ENCODE results near the gene UNC80.

Gene UNC80

GRCh38 chr2:209771474-209772289, at the start of gene UNC80:
Gene UNC80 (plus strand): TSS chr2:209771832. CDS start chr2:209772073, 241 bp downstream.
- Histone ChIP-seq H3K27me3 (ENCODE audit: low read depth) (peaks cover 19% of the 10 kb centered on the region), H3K36me3 (replicated peaks) (no peaks in the 10 kb centered on the region), H3K9me3 (no peaks in the 10 kb centered on the region), H3K4me3 (no peak within 1 kb of the TSS), H3K4me1 (no peaks in the 10 kb centered on the region)
- DNase-seq (ENCODE audit: low spot score in 2 of 2): peak; percentile 18 to 77
- in situ Hi-C loops (cut with MboI; ENCODE audit: low sequenced_read_pairs): no loop called here

GRCh38 chr2:209726311-209726710, 45.3 kb upstream of the UNC80 start:
- in situ Hi-C loops (cut with MboI; ENCODE audit: low sequenced_read_pairs): no loop called here
- no peak for DNase-seq (ENCODE audit: low spot score in 2 of 2)
- H3K4me3 ChIP-seq: no peak overlapping the region
- H3K9me3 ChIP-seq: no peaks in the 10 kb centered on the region
- H3K36me3 ChIP-seq (replicated peaks): no peaks in the 10 kb centered on the region
- no peaks in the 10 kb centered on the region for H3K27me3 ChIP-seq (ENCODE audit: low read depth)
- no peaks in the 10 kb centered on the region for H3K4me1 ChIP-seq

- in situ Hi-C loops (cut with MboI; ENCODE audit: low sequenced_read_pairs): no loop called here
- Histone ChIP-seq H3K4me1 (no peaks in the 10 kb centered on the region), H3K36me3 (replicated peaks) (no peaks in the 10 kb centered on the region), H3K4me3 (no peak overlapping the region), H3K27me3 (ENCODE audit: low read depth) (no peaks in the 10 kb centered on the region), H3K9me3 (no peaks in the 10 kb centered on the region)
- DNase-seq (ENCODE audit: low spot score in 2 of 2): no peak
Observed at GRCh38 chr2:209727077-209727476, 44.6 kb upstream of the UNC80 start.

- no peak for DNase-seq (ENCODE audit: low spot score in 2 of 2)
- Histone ChIP-seq H3K27me3 (ENCODE audit: low read depth) (peaks cover 3% of the 10 kb centered on the region; the same call in 1 of the 2 replicates), H3K4me1 (no peaks in the 10 kb centered on the region), H3K9me3 (no peaks in the 10 kb centered on the region), H3K36me3 (replicated peaks) (no peaks in the 10 kb centered on the region), H3K4me3 (no peak overlapping the region)
- in situ Hi-C loops (cut with MboI; ENCODE audit: low sequenced_read_pairs): no loop called here
Observed at GRCh38 chr2:209734805-209735204, 36.8 kb upstream of the UNC80 start.

GRCh38 chr2:209741953-209742352, 29.7 kb upstream of the UNC80 start:
- H3K4me1 ChIP-seq: no peaks in the 10 kb centered on the region
- in situ Hi-C loops (cut with MboI; ENCODE audit: low sequenced_read_pairs): no loop called here
- no peak overlapping the region for H3K4me3 ChIP-seq
- no peaks in the 10 kb centered on the region for H3K36me3 ChIP-seq (replicated peaks)
- H3K9me3 ChIP-seq: no peaks in the 10 kb centered on the region
- DNase-seq (ENCODE audit: low spot score in 2 of 2): no peak
- H3K27me3 ChIP-seq (ENCODE audit: low read depth): no peaks in the 10 kb centered on the region; the same call in 1 of the 2 replicates

GRCh38 chr2:209753020-209753419, 18.6 kb upstream of the UNC80 start:
- no peak for DNase-seq (ENCODE audit: low spot score in 2 of 2)
- in situ Hi-C loops (cut with MboI; ENCODE audit: low sequenced_read_pairs): no loop called here
- Histone ChIP-seq H3K9me3 (no peaks in the 10 kb centered on the region), H3K4me3 (no peak overlapping the region), H3K36me3 (replicated peaks) (no peaks in the 10 kb centered on the region), H3K4me1 (peaks cover 11% of the 10 kb centered on the region), H3K27me3 (ENCODE audit: low read depth) (no peaks in the 10 kb centered on the region)

GRCh38 chr2:209757163-209757562, 14.5 kb upstream of the UNC80 start:
- in situ Hi-C loops (cut with MboI; ENCODE audit: low sequenced_read_pairs): no loop called here
- H3K27me3 ChIP-seq (ENCODE audit: low read depth): no peaks in the 10 kb centered on the region; the same call in 1 of the 2 replicates

GRCh38 chr2:209761566-209761965, 10.1 kb upstream of the UNC80 start:
- Histone ChIP-seq H3K9me3 (no peaks in the 10 kb centered on the region), H3K36me3 (replicated peaks) (no peaks in the 10 kb centered on the region), H3K27me3 (ENCODE audit: low read depth) (no peaks in the 10 kb centered on the region; the same call in 1 of the 2 replicates), H3K4me3 (no peak overlapping the region), H3K4me1 (peaks cover 6% of the 10 kb centered on the region)
- in situ Hi-C loops (cut with MboI; ENCODE audit: low sequenced_read_pairs): no loop called here
- no peak for DNase-seq (ENCODE audit: low spot score in 2 of 2)

More at GRCh38 chr2:209757163-209757562, 14.5 kb upstream of the UNC80 start:
- peak in 1 of 2 experiments; percentile 91 for DNase-seq (ENCODE audit: low spot score in 2 of 2)
- no peaks in the 10 kb centered on the region for H3K9me3 ChIP-seq
- no peak overlapping the region for H3K4me3 ChIP-seq
- no peaks in the 10 kb centered on the region for H3K36me3 ChIP-seq (replicated peaks)
- H3K4me1 ChIP-seq: peaks cover 11% of the 10 kb centered on the region

GRCh38 chr2:209762563-209762962, 9.1 kb upstream of the UNC80 start:
- in situ Hi-C loops (cut with MboI; ENCODE audit: low sequenced_read_pairs): no loop called here
- Histone ChIP-seq H3K36me3 (replicated peaks) (no peaks in the 10 kb centered on the region), H3K9me3 (no peaks in the 10 kb centered on the region), H3K4me1 (peaks cover 3% of the 10 kb centered on the region), H3K27me3 (ENCODE audit: low read depth) (no peaks in the 10 kb centered on the region; the same call in 1 of the 2 replicates), H3K4me3 (no peak overlapping the region)
- DNase-seq (ENCODE audit: low spot score in 2 of 2): no peak

GRCh38 chr2:209763106-209763505, 8.5 kb upstream of the UNC80 start:
- no peaks in the 10 kb centered on the region for H3K36me3 ChIP-seq (replicated peaks)
- in situ Hi-C loops (cut with MboI; ENCODE audit: low sequenced_read_pairs): no loop called here
- no peak for DNase-seq (ENCODE audit: low spot score in 2 of 2)
- no peaks in the 10 kb centered on the region; the same call in 1 of the 2 replicates for H3K27me3 ChIP-seq (ENCODE audit: low read depth)
- H3K4me3 ChIP-seq: no peak overlapping the region
- no peaks in the 10 kb centered on the region for H3K4me1 ChIP-seq
- no peaks in the 10 kb centered on the region for H3K9me3 ChIP-seq

GRCh38 chr2:209766613-209767012, 5.0 kb upstream of the UNC80 start:
- in situ Hi-C loops (cut with MboI; ENCODE audit: low sequenced_read_pairs): no loop called here
- no peak for DNase-seq (ENCODE audit: low spot score in 2 of 2)
- H3K27me3 ChIP-seq (ENCODE audit: low read depth): peaks cover 4% of the 10 kb centered on the region; the same call in 1 of the 2 replicates

GRCh38 chr2:209767316-209767715, 4.3 kb upstream of the UNC80 start:
- no peaks in the 10 kb centered on the region for H3K36me3 ChIP-seq (replicated peaks)
- in situ Hi-C loops (cut with MboI; ENCODE audit: low sequenced_read_pairs): no loop called here
- H3K4me1 ChIP-seq: no peaks in the 10 kb centered on the region
- DNase-seq (ENCODE audit: low spot score in 2 of 2): no peak
- H3K27me3 ChIP-seq (ENCODE audit: low read depth): peaks cover 4% of the 10 kb centered on the region; the same call in 1 of the 2 replicates
- H3K9me3 ChIP-seq: no peaks in the 10 kb centered on the region
- H3K4me3 ChIP-seq: no peak overlapping the region

More at GRCh38 chr2:209766613-209767012, 5.0 kb upstream of the UNC80 start:
- Histone ChIP-seq H3K9me3 (no peaks in the 10 kb centered on the region), H3K4me1 (no peaks in the 10 kb centered on the region), H3K4me3 (no peak overlapping the region), H3K36me3 (replicated peaks) (no peaks in the 10 kb centered on the region)

- Histone ChIP-seq H3K27me3 (ENCODE audit: low read depth) (peaks cover 7% of the 10 kb centered on the region), H3K4me3 (no peak overlapping the region), H3K36me3 (replicated peaks) (no peaks in the 10 kb centered on the region), H3K4me1 (no peaks in the 10 kb centered on the region), H3K9me3 (no peaks in the 10 kb centered on the region)
- in situ Hi-C loops (cut with MboI; ENCODE audit: low sequenced_read_pairs): no loop called here
- no peak for DNase-seq (ENCODE audit: low spot score in 2 of 2)
Observed at GRCh38 chr2:209768557-209768956, 3.1 kb upstream of the UNC80 start.

- Histone ChIP-seq H3K4me3 (no peak overlapping the region), H3K4me1 (no peaks in the 10 kb centered on the region), H3K36me3 (replicated peaks) (no peaks in the 10 kb centered on the region), H3K27me3 (ENCODE audit: low read depth) (peaks cover 19% of the 10 kb centered on the region), H3K9me3 (no peaks in the 10 kb centered on the region)
- no peak for DNase-seq (ENCODE audit: low spot score in 2 of 2)
- in situ Hi-C loops (cut with MboI; ENCODE audit: low sequenced_read_pairs): no loop called here
Observed at GRCh38 chr2:209772290-209772685, 656 bp downstream of the UNC80 start.

Data from HAP-1 (cell line).